HEK293 (cell line): ENCODE results near the gene ADGRB3.

Experiments
- GFI1B ChIP-seq: fragments of 450-650 bp; formaldehyde crosslinking; IDR thresholded peaks from 2 replicates; pipeline ENCODE4 v1.5.1; 2016; ENCODE audit warnings: missing biosample characterization, missing genetic modification characterization
- HOXC10 ChIP-seq: sonication (generic); formaldehyde crosslinking; IDR thresholded peaks from 2 replicates; pipeline ENCODE4 v1.8.1; 2023; ENCODE audit warnings: mild to moderate bottlenecking, missing genetic modification reagents
- RBAK ChIP-seq: fragments of 450-650 bp; formaldehyde crosslinking; IDR thresholded peaks from 2 replicates; pipeline ENCODE4 v1.5.1; 2016; ENCODE audit warnings: missing biosample characterization, missing genetic modification characterization
- ZBTB7A ChIP-seq: fragments of 450-650 bp; formaldehyde crosslinking; IDR thresholded peaks from 2 replicates; pipeline ENCODE4 v1.5.1; 2016; ENCODE audit warnings: low read depth, missing biosample characterization, missing genetic modification characterization
- ZNF274 ChIP-seq, 2 experiments: fragments of 200-500 bp in 1 of 2; fragments of 450-650 bp in 1 of 2; sonication (Bioruptor generic) in 1 of 2; formaldehyde crosslinking in 1 of 2; IDR thresholded peaks; 2 replicates each; pipeline versions ENCODE4 v1.5.1 to v1.6.1; 2014 to 2016; ENCODE audit warnings: borderline replicate concordance in 1 of 2, inconsistent platforms in 1 of 2, low read length in 1 of 2, missing biosample characterization in 1 of 2, missing genetic modification characterization in 1 of 2
- ZNF362 ChIP-seq: fragments of 450-650 bp; formaldehyde crosslinking; IDR thresholded peaks from 2 replicates; pipeline ENCODE4 v1.5.1; 2016; ENCODE audit warnings: missing biosample characterization, missing genetic modification characterization
- ZNF777 ChIP-seq: fragments of 450-650 bp; formaldehyde crosslinking; IDR thresholded peaks from 2 replicates; pipeline ENCODE4 v1.5.1; 2017; ENCODE audit warnings: missing biosample characterization, missing genetic modification characterization, borderline replicate concordance
- TF ChIP-seq, protein P1 (sequence below): IDR thresholded peaks from 2 replicates; pipeline ENCODE4 v1.6.1; 2011; ENCODE audit warnings: mild to moderate bottlenecking, low read depth, low read length, borderline replicate concordance
- TF ChIP-seq, protein P2 (sequence below): fragments of 450-650 bp; formaldehyde crosslinking; IDR thresholded peaks from 2 replicates; pipeline ENCODE4 v1.5.1; 2016; ENCODE audit warnings: missing biosample characterization, missing genetic modification characterization
- TF ChIP-seq, protein P3 (sequence below): fragments of 450-650 bp; formaldehyde crosslinking; IDR thresholded peaks from 2 replicates; pipeline ENCODE4 v1.5.1; 2016; ENCODE audit warnings: missing biosample characterization, missing genetic modification characterization

DNA sequence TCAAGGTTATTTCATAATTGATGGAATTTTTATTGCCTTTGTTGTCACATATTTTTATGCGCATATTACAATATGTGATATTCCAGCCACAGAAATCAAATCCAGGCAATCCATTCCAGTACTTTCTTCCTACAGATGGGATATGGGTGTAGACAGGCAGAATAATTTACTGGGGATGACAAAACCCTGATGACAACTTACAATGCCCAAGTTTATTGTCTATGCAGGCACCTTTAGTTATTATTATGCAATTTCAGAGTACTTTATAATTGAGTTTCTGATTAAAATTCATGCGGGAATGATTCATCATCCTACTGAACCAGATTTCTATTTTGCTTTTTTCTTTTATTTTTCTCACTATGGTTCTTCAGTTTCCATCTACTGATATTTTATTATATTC, 803.0 kb downstream of the ADGRB3 start:
- TF ChIP-seq, protein P1, sequence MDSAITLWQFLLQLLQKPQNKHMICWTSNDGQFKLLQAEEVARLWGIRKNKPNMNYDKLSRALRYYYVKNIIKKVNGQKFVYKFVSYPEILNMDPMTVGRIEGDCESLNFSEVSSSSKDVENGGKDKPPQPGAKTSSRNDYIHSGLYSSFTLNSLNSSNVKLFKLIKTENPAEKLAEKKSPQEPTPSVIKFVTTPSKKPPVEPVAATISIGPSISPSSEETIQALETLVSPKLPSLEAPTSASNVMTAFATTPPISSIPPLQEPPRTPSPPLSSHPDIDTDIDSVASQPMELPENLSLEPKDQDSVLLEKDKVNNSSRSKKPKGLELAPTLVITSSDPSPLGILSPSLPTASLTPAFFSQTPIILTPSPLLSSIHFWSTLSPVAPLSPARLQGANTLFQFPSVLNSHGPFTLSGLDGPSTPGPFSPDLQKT = no peak
- TF ChIP-seq, protein P2, sequence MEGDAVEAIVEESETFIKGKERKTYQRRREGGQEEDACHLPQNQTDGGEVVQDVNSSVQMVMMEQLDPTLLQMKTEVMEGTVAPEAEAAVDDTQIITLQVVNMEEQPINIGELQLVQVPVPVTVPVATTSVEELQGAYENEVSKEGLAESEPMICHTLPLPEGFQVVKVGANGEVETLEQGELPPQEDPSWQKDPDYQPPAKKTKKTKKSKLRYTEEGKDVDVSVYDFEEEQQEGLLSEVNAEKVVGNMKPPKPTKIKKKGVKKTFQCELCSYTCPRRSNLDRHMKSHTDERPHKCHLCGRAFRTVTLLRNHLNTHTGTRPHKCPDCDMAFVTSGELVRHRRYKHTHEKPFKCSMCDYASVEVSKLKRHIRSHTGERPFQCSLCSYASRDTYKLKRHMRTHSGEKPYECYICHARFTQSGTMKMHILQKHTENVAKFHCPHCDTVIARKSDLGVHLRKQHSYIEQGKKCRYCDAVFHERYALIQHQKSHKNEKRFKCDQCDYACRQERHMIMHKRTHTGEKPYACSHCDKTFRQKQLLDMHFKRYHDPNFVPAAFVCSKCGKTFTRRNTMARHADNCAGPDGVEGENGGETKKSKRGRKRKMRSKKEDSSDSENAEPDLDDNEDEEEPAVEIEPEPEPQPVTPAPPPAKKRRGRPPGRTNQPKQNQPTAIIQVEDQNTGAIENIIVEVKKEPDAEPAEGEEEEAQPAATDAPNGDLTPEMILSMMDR = no peak
- TF ChIP-seq GFI1B (tag by site-specific recombination) = no peak
- TF ChIP-seq ZNF274 (IDR thresholded peaks at IDR 0.05; ENCODE audit: low read length) = no peak
- no peak for TF ChIP-seq ZNF274 (tag by site-specific recombination; IDR thresholded peaks at IDR 0.05; ENCODE audit: borderline replicate concordance)
- no peak for TF ChIP-seq ZNF777 (tag by site-specific recombination)
- TF ChIP-seq ZNF362 (tag by site-specific recombination) = no peak
- TF ChIP-seq, protein P3, sequence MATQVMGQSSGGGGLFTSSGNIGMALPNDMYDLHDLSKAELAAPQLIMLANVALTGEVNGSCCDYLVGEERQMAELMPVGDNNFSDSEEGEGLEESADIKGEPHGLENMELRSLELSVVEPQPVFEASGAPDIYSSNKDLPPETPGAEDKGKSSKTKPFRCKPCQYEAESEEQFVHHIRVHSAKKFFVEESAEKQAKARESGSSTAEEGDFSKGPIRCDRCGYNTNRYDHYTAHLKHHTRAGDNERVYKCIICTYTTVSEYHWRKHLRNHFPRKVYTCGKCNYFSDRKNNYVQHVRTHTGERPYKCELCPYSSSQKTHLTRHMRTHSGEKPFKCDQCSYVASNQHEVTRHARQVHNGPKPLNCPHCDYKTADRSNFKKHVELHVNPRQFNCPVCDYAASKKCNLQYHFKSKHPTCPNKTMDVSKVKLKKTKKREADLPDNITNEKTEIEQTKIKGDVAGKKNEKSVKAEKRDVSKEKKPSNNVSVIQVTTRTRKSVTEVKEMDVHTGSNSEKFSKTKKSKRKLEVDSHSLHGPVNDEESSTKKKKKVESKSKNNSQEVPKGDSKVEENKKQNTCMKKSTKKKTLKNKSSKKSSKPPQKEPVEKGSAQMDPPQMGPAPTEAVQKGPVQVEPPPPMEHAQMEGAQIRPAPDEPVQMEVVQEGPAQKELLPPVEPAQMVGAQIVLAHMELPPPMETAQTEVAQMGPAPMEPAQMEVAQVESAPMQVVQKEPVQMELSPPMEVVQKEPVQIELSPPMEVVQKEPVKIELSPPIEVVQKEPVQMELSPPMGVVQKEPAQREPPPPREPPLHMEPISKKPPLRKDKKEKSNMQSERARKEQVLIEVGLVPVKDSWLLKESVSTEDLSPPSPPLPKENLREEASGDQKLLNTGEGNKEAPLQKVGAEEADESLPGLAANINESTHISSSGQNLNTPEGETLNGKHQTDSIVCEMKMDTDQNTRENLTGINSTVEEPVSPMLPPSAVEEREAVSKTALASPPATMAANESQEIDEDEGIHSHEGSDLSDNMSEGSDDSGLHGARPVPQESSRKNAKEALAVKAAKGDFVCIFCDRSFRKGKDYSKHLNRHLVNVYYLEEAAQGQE (tag by site-specific recombination) = no peak
- no peak for TF ChIP-seq ZBTB7A (tag by site-specific recombination)
- no peak for TF ChIP-seq HOXC10 (CRISPR knock-in tag)
- no peak for TF ChIP-seq RBAK (tag by site-specific recombination)
